Breast epithelium (tissue), 4 donors: ENCODE data around the gene SNX14. TPM values are rescaled to one million over a fixed set of nuclear protein-coding genes. Genes with fewer than 3 reads are reported as not detected.
"Not testable (repeated sequence)": the region's sequence is repeated elsewhere in the genome, so short reads cannot be mapped to it uniquely, and the experiment has no call there.

Source experiments
- DNase-seq, 2 donors: peaks; one replicate each; pipeline ENCODE4 v3.0.0-alpha.2; 2019; ENCODE audit warnings: low spot score in 2 of 2
- H3K27ac ChIP-seq, 2 donors: fragments of 200-600 bp; sonication (generic) in 1 of 2; one replicate each; pipeline ENCODE4 v1.5.1; 2016 to 2019; ENCODE audit warnings: mild to moderate bottlenecking in 1 of 2
- H3K27me3 ChIP-seq, 2 donors: fragments of 200-600 bp; sonication (generic) in 1 of 2; one replicate each; pipeline versions ENCODE4 v1.5.1 to v1.6.0; 2017 to 2019; ENCODE audit warnings: control low read depth in 1 of 2, mild to moderate bottlenecking in 1 of 2
- H3K36me3 ChIP-seq: fragments of 200-600 bp; one replicate; pipeline ENCODE4 v1.5.1; 2019
- H3K4me1 ChIP-seq, 2 donors: fragments of 200-600 bp; sonication (generic); one replicate each; pipeline ENCODE4 v1.5.1; 2016 to 2019; ENCODE audit warnings: control low read depth in 1 of 2
- H3K4me3 ChIP-seq, 3 donors: fragments of 200-600 bp; sonication (generic); 1 replicate in 2 of 3; 2 replicates in 1 of 3; pipeline ENCODE4 v1.5.1; 2016 to 2019; ENCODE audit warnings: mild to moderate bottlenecking in 3 of 3, moderate library complexity in 2 of 3
- H3K9me3 ChIP-seq, 2 donors: fragments of 200-600 bp; sonication (generic) in 1 of 2; one replicate each; pipeline ENCODE4 v1.5.1; 2016 to 2019; ENCODE audit warnings: control low read depth in 1 of 2
- POLR2A ChIP-seq: fragments of 450-650 bp; IDR thresholded peaks from one replicate; pipeline ENCODE4 v1.6.1; 2016; ENCODE audit warnings: antibody characterized with exemption, mild to moderate bottlenecking, moderate library complexity
- POLR2AphosphoS5 ChIP-seq, 3 donors: sonication (generic); formaldehyde crosslinking; IDR thresholded peaks; one replicate each; pipeline ENCODE4 v1.6.1; 2017; ENCODE audit warnings: antibody characterized with exemption in 3 of 3
- intact Hi-C: fragments of 100-400 bp; cut with DNase I; formaldehyde crosslinking; loops from one replicate; pipeline ENCODE4 v1.15.1; 2023; ENCODE audit warnings: low total_unique reads
- total RNA-seq, 3 donors: library from RNA; depleted of rRNA; stranded (reverse); fragments of >200 nt; gene quantifications; one replicate each; pipeline ENCODE4 v1.1.0, GENCODE V29; 2016
- TF ChIP-seq, protein P1 (sequence below), 3 donors: fragments of 450-650 bp; IDR thresholded peaks; one replicate each; pipeline ENCODE4 v1.5.1; 2016 to 2017; ENCODE audit warnings: antibody characterized with exemption in 3 of 3, mild to moderate bottlenecking in 3 of 3, moderate library complexity in 3 of 3

The SNX14 gene
- total RNA-seq, 3 donors from 2014 or later = 72.2 to 126 (median 103) TPM

DNA sequence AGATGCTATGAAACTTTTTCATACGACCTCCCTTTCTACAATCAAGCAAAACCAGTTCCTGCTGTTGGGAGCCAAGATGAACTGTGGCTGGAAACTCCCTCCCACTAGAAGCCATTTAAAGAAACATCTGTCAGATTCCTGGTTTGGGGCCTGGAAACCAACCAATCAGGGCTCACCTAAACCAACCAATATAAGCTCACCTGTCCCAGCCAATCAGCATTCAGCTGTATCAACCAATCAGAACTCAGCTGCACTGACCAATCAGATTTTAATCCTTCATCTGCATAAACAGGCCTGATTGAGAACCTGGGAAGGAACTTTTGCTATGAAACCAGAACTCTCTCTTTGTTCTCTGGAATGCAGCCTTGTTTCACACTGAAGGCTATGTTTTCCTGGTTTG is 42.4 kb downstream of the SNX14 start:
- H3K4me1 ChIP-seq = no peaks in the 10 kb centered on the region
- H3K36me3 ChIP-seq = no peaks in the 10 kb centered on the region
- H3K27me3 ChIP-seq = no peaks in the 10 kb centered on the region
- TF ChIP-seq POLR2AphosphoS5 (IDR thresholded peaks at IDR 0.05) = no peak
- TF ChIP-seq POLR2A = no peak
- TF ChIP-seq, protein P1, sequence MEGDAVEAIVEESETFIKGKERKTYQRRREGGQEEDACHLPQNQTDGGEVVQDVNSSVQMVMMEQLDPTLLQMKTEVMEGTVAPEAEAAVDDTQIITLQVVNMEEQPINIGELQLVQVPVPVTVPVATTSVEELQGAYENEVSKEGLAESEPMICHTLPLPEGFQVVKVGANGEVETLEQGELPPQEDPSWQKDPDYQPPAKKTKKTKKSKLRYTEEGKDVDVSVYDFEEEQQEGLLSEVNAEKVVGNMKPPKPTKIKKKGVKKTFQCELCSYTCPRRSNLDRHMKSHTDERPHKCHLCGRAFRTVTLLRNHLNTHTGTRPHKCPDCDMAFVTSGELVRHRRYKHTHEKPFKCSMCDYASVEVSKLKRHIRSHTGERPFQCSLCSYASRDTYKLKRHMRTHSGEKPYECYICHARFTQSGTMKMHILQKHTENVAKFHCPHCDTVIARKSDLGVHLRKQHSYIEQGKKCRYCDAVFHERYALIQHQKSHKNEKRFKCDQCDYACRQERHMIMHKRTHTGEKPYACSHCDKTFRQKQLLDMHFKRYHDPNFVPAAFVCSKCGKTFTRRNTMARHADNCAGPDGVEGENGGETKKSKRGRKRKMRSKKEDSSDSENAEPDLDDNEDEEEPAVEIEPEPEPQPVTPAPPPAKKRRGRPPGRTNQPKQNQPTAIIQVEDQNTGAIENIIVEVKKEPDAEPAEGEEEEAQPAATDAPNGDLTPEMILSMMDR (IDR thresholded peaks at IDR 0.05) = no peak
- no peak overlapping the region for H3K27ac ChIP-seq
- H3K4me3 ChIP-seq = no peak overlapping the region
- no peaks in the 10 kb centered on the region for H3K9me3 ChIP-seq
- intact Hi-C loops = no loop called here
- DNase-seq = no peak

DNA sequence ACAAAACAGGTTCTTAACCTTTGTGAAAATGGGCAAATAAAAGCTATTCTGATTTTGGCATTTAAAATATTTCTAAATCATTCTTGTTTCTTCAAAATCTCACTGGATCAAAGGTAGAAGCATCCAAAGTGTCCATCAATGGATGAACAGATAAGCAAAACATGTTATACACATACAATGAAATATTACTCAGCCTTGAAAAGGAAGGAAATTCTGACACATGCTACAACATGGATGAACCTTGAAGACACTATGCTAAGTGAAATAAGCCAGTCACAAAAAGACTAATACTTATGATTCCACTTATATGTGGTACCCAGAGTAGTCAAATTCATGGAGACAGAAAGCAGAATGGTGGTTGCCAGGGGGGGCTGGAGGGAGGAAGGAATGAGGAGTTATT is 45.9 kb downstream of the SNX14 start:
- no peak for TF ChIP-seq POLR2AphosphoS5 (IDR thresholded peaks at IDR 0.05)
- TF ChIP-seq, protein P1 (IDR thresholded peaks at IDR 0.05) = no peak
- TF ChIP-seq POLR2A = no peak
- H3K27ac ChIP-seq = no peak overlapping the region
- H3K36me3 ChIP-seq = no peaks in the 10 kb centered on the region
- no peaks in the 10 kb centered on the region for H3K9me3 ChIP-seq
- intact Hi-C loops = no loop called here
- H3K27me3 ChIP-seq = no peaks in the 10 kb centered on the region
- no peak overlapping the region for H3K4me3 ChIP-seq
- H3K4me1 ChIP-seq = no peaks in the 10 kb centered on the region
- no peak for DNase-seq

DNA sequence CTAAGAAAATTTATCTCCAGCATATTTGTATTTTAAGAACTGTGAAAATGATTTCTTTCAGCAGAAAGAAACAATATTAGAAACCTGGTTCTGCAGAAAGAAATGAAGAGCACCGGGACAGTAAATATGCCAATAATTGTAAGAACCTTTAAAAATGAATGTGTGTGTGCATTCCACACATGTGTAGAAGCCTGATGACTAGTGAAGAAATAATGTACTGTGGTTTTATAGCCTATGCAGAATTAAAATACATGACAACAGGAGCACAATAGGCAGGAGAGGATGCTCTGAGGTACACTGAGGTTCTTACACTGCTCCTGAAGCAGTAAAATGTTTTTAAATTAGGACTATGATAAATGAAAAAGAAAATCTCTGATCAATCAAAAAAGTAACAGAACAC is 48.9 kb downstream of the SNX14 start:
- intact Hi-C loops = no loop called here
- Histone ChIP-seq H3K36me3 (no peaks in the 10 kb centered on the region), H3K4me3 (no peak overlapping the region), H3K27ac (no peak overlapping the region), H3K4me1 (no peaks in the 10 kb centered on the region), H3K9me3 (no peaks in the 10 kb centered on the region), H3K27me3 (no peaks in the 10 kb centered on the region)
- TF ChIP-seq, protein P1 (IDR thresholded peaks at IDR 0.05) = no peak
- TF ChIP-seq POLR2AphosphoS5 (IDR thresholded peaks at IDR 0.05) = no peak
- TF ChIP-seq POLR2A = no peak
- no peak for DNase-seq

DNA sequence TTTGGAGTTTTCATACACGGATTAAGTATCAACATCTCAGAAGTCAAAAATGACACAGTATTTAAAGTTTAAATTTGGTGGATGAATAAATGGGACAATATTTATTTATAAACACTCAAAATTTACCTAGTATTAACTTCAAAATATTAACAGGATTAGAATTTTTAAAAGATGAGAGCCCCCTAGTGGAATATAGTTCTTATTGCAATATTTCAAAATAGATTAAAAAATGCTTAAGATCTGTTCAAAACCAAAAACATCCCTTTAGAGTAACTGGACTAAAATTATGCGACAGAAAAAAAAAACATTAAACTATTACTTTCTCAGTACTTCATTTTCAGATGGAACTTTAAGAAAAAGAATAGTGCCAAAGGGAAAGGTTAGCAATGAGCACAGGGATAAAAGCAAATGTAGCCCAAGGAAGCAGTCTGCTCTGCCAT is 56.6 kb downstream of the SNX14 start:
- Histone ChIP-seq H3K27ac (no peak overlapping the region), H3K9me3 (no peaks in the 10 kb centered on the region), H3K27me3 (no peaks in the 10 kb centered on the region), H3K4me1 (no peaks in the 10 kb centered on the region), H3K4me3 (no peak overlapping the region), H3K36me3 (no peaks in the 10 kb centered on the region)
- intact Hi-C loops = no loop called here
- DNase-seq = no peak
- TF ChIP-seq POLR2A = no peak
- TF ChIP-seq, protein P1 (IDR thresholded peaks at IDR 0.05) = peak; percentile 17 to 36 (median 27)

DNA sequence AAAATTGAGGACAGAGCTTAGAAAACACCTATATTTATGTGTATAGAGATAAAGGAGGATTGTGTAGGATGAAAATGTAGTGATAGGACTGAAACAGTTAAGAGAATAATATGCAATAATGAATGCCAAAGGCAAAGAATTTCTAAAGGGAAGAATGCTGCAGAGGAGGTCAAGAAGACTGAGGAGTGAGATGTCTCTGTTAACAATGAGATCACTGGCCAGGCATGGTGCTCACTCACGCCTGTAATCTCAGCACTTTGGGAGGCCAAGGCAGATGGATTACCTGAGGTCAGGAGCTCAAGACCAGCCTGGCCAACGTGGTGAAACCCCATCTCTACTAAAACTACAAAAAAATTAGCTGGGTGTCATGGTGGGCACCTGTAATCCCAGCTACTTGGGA is 69.4 kb downstream of the SNX14 start:
- H3K4me3 ChIP-seq, H3K27ac ChIP-seq, H3K4me1 ChIP-seq, H3K27me3 ChIP-seq, H3K9me3 ChIP-seq, DNase-seq, intact Hi-C loops, H3K36me3 ChIP-seq: not testable (repeated sequence)

DNA sequence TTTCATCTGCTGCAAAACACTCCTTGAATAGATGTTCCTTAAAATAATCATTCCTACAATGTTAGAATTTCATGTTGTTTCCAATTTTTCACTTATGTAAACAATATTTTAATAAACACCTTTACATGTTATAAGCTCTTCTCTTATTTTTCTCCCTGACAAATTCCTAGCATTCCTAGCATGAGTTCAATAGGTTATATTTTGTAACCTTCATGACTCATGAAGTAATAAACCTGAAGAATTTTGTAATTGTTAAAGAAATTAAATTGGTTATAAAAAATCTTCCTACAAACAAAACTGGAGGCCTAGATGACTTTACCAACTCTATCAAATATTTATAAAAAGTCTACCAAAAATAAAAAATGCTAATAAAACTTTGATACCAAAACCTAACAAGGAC is 77.5 kb downstream of the SNX14 start:
- no peak for DNase-seq
- H3K9me3 ChIP-seq = no peaks in the 10 kb centered on the region
- no peaks in the 10 kb centered on the region for H3K36me3 ChIP-seq
- H3K27me3 ChIP-seq = no peaks in the 10 kb centered on the region
- intact Hi-C loops = no loop called here
- no peak overlapping the region for H3K4me3 ChIP-seq
- H3K27ac ChIP-seq = no peak overlapping the region
- TF ChIP-seq, protein P1 (IDR thresholded peaks at IDR 0.05) = no peak
- TF ChIP-seq POLR2A (no peak), POLR2AphosphoS5 (IDR thresholded peaks at IDR 0.05) (no peak)
- no peaks in the 10 kb centered on the region for H3K4me1 ChIP-seq
